ENCODE measurements around the gene LEMD1.

GRCh38 chr1:205444300-205444930 lies 22.6 kb upstream of the LEMD1 start:
- no peak for TF ChIP-seq CTCF (IDR thresholded peaks at IDR 0.05)
- TF ChIP-seq POLR2AphosphoS5 (IDR thresholded peaks at IDR 0.05; ENCODE audit: insufficient read depth in 1 of 2, low read depth in 1 of 2): no peak

Measured in vagina (tissue), 2 donors.